GM23338 (cell line): Measurements from ENCODE around the gene ARF1. TPM values are rescaled to one million over a fixed set of nuclear protein-coding genes. Genes with fewer than 3 reads are reported as not detected.
A peak's percentile ranks its signal among the peaks of the same experiment; 100 is the strongest.

ENCODE experiments used
- ATAC-seq: fragments of 200-7000 bp; cut with Tn5 transposase; 3 replicates; pipeline ENCODE4 v1.9.1; 2020
- DNase-seq: peaks from one replicate; pipeline ENCODE4 v3.0.0-alpha.2; 2015; ENCODE audit warnings: low spot score
- H2AFZ ChIP-seq: fragments of 200-600 bp; sonication (generic); 2 replicates; pipeline ENCODE4 v1.8.0; 2016; ENCODE audit warnings: antibody characterized with exemption, mild to moderate bottlenecking, moderate library complexity
- H3F3A ChIP-seq: fragments of 200-600 bp; sonication (generic); replicated peaks from 2 replicates; pipeline ENCODE4 v1.8.0; 2017; ENCODE audit warnings: antibody characterized with exemption, mixed run types, low read depth
- H3K27ac ChIP-seq: fragments of 200-600 bp; sonication (generic); 2 replicates; pipeline ENCODE4 v1.6.1; 2016; ENCODE audit warnings: low read depth
- H3K27me3 ChIP-seq: fragments of 200-600 bp; sonication (generic); 2 replicates; pipeline ENCODE4 v1.8.0; 2016; ENCODE audit warnings: mild to moderate bottlenecking, mixed run types, moderate library complexity; ENCODE audit not compliant: insufficient read depth
- H3K36me3 ChIP-seq: fragments of 200-600 bp; sonication (generic); 2 replicates; pipeline ENCODE4 v1.8.0; 2016; ENCODE audit warnings: mild to moderate bottlenecking; ENCODE audit not compliant: insufficient read depth
- H3K4me1 ChIP-seq: fragments of 200-600 bp; sonication (generic); 2 replicates; pipeline ENCODE4 v1.8.0; 2016; ENCODE audit warnings: mild to moderate bottlenecking, moderate library complexity; ENCODE audit not compliant: insufficient read depth
- H3K4me2 ChIP-seq: fragments of 200-600 bp; sonication (generic); 2 replicates; pipeline ENCODE4 v1.7.1; 2017; ENCODE audit warnings: mixed run types
- H3K4me3 ChIP-seq: fragments of 200-600 bp; sonication (generic); 2 replicates; pipeline ENCODE4 v1.6.1; 2016; ENCODE audit warnings: mixed run types
- H3K79me2 ChIP-seq: fragments of 200-600 bp; sonication (generic); replicated peaks from 2 replicates; pipeline ENCODE4 v1.8.0; 2017; ENCODE audit warnings: mild to moderate bottlenecking; ENCODE audit not compliant: insufficient read depth
- H3K9me2 ChIP-seq: fragments of 200-600 bp; sonication (generic); 2 replicates; pipeline ENCODE4 v1.8.0; 2017; ENCODE audit not compliant: insufficient read depth
- H4K20me1 ChIP-seq: fragments of 200-600 bp; sonication (generic); replicated peaks from 2 replicates; pipeline ENCODE4 v1.8.0; 2017; ENCODE audit warnings: mild to moderate bottlenecking; ENCODE audit not compliant: insufficient read depth
- H3K27ac Mint-ChIP-seq: 2 replicates; pipeline ENCODE4 v1.8.0; 2020; ENCODE audit warnings: inconsistent platforms, mild to moderate bottlenecking, moderate library complexity, mixed read lengths
- H3K27me3 Mint-ChIP-seq: 3 replicates; pipeline ENCODE4 v1.8.0; 2022; ENCODE audit warnings: low read depth, mild to moderate bottlenecking, moderate library complexity, mixed read lengths, inconsistent platforms; ENCODE audit not compliant: insufficient read depth, poor library complexity
- H3K36me3 Mint-ChIP-seq: 3 replicates; pipeline ENCODE4 v1.8.0; 2021; ENCODE audit warnings: low read depth, mild to moderate bottlenecking, inconsistent platforms, moderate library complexity, mixed read lengths
- H3K4me1 Mint-ChIP-seq: 3 replicates; pipeline ENCODE4 v1.8.0; 2020; ENCODE audit warnings: mild to moderate bottlenecking, inconsistent platforms, mixed read lengths
- H3K4me3 Mint-ChIP-seq: 3 replicates; pipeline ENCODE4 v1.8.0; 2021; ENCODE audit warnings: moderate library complexity, mild to moderate bottlenecking, inconsistent platforms, mixed read lengths
- H3K9me3 Mint-ChIP-seq: 3 replicates; pipeline ENCODE4 v1.8.0; 2020; ENCODE audit warnings: moderate library complexity, mild to moderate bottlenecking, inconsistent platforms, mixed read lengths
- CREB1 ChIP-seq: fragments of 250-450 bp; sonication (Bioruptor Pico); IDR thresholded peaks from 2 replicates; pipeline ENCODE4 v1.5.0; 2020; ENCODE audit warnings: low read depth, mild to moderate bottlenecking, moderate library complexity
- CTCF ChIP-seq, 2 experiments: fragments of 200-600 bp in 1 of 2; sonication (generic) in 1 of 2; conservative IDR thresholded peaks; 2 replicates each; pipeline versions ENCODE4 v1.5.1 to v1.6.1; 2016 to 2017; ENCODE audit warnings: antibody characterized with exemption in 2 of 2, low read depth in 2 of 2, mild to moderate bottlenecking in 2 of 2, moderate library complexity in 1 of 2
- ETS1 ChIP-seq: IDR thresholded peaks from 2 replicates; pipeline ENCODE4 v1.6.1; 2016; ENCODE audit warnings: antibody characterized with exemption
- EZH2 ChIP-seq: fragments of 200-600 bp; sonication (generic); IDR thresholded peaks from one replicate; pipeline ENCODE4 v1.8.0; 2017; ENCODE audit warnings: antibody characterized with exemption, mild to moderate bottlenecking, low read depth; ENCODE audit not compliant: unreplicated experiment
- EZH2phosphoT487 ChIP-seq: fragments of 200-600 bp; sonication (generic); IDR thresholded peaks from one replicate; pipeline ENCODE4 v1.8.1; 2018; ENCODE audit warnings: antibody characterized with exemption; ENCODE audit not compliant: unreplicated experiment
- JUNB ChIP-seq: IDR thresholded peaks from one replicate; pipeline ENCODE4 v1.6.1; 2016; ENCODE audit warnings: antibody characterized with exemption; ENCODE audit not compliant: unreplicated experiment
- NANOG ChIP-seq: IDR thresholded peaks from 2 replicates; pipeline ENCODE4 v1.6.1; 2016; ENCODE audit warnings: antibody characterized with exemption, borderline replicate concordance
- POLR2AphosphoS5 ChIP-seq: IDR thresholded peaks from 2 replicates; pipeline ENCODE4 v1.6.1; 2016; ENCODE audit warnings: antibody characterized with exemption, low read depth
- REST ChIP-seq: IDR thresholded peaks from one replicate; pipeline ENCODE4 v1.6.1; 2018; ENCODE audit warnings: antibody characterized with exemption; ENCODE audit not compliant: unreplicated experiment
- STAT1 ChIP-seq: IDR thresholded peaks from one replicate; pipeline ENCODE4 v1.6.1; 2016; ENCODE audit warnings: antibody characterized with exemption; ENCODE audit not compliant: unreplicated experiment
- ZNF114 ChIP-seq: fragments of 250-450 bp; sonication (Bioruptor Pico); IDR thresholded peaks from 2 replicates; pipeline ENCODE4 v1.5.0; 2020; ENCODE audit warnings: mild to moderate bottlenecking, moderate library complexity
- ZNF331 ChIP-seq: fragments of 250-450 bp; sonication (Bioruptor Pico); IDR thresholded peaks from 2 replicates; pipeline ENCODE4 v1.5.0; 2020; ENCODE audit warnings: low read depth, mild to moderate bottlenecking, moderate library complexity
- ZNF462 ChIP-seq: fragments of 250-450 bp; sonication (Bioruptor Pico); IDR thresholded peaks from 2 replicates; pipeline ENCODE4 v1.5.0; 2020; ENCODE audit warnings: mild to moderate bottlenecking, moderate library complexity
- polyA plus RNA-seq: library from polyadenylated mRNA; unstranded; fragments of >200 nt; fragmentation: Nextera tagmentation; extraction: Ambion mirVana; gene quantifications from 2 replicates; pipeline ENCODE4 v1.2.1, GENCODE V29; 2016
- total RNA-seq: library from RNA; depleted of rRNA; stranded (reverse); fragments of >200 nt; shearing (Covaris generic); gene quantifications from 2 replicates; pipeline ENCODE4 v1.2.3, GENCODE V29; 2014

Gene ARF1
- total and polyA plus RNA-seq, 2 experiments from 2014 or later, result 210 to 306 TPM

- no peaks in the 10 kb centered on the region; the same call in 1 of the 2 replicates for H4K20me1 ChIP-seq
- no peaks in the 10 kb centered on the region for H3K27me3 ChIP-seq
- H3K4me1 ChIP-seq, result 0 out of 2 replicates have a peak, but pooled peaks cover 3% of the 10 kb centered on the region
- H2AFZ ChIP-seq, result peak within 1 kb of the TSS; percentile 94
- H3K4me3 ChIP-seq, result peak within 1 kb of the TSS; percentile 93
- Mint-ChIP-seq H3K27me3 (peaks cover 22% of the 10 kb centered on the region), H3K4me1 (peaks cover 8% of the 10 kb centered on the region; the same call in 1 of the 3 replicates), H3K9me3 (no peaks in the 10 kb centered on the region; the same call in 1 of the 3 replicates), H3K27ac (peak within 1 kb of the TSS; percentile 96), H3K36me3 (peaks cover 40% of the 10 kb centered on the region), H3K4me3 (peak within 1 kb of the TSS; percentile 92)
- peak; percentile 97 for DNase-seq
- TF ChIP-seq EZH2phosphoT487, result no peak
- TF ChIP-seq POLR2AphosphoS5, result peak; percentile 95
- TF ChIP-seq CREB1 (CRISPR knock-in tag), result peak; percentile 99
- no peak for TF ChIP-seq REST
- TF ChIP-seq ETS1, result peak; percentile 84
- no peak for TF ChIP-seq CTCF (conservative IDR thresholded peaks at IDR 0.05; ENCODE audit: low read depth in 2 of 2)
- no peak for TF ChIP-seq ZNF331 (CRISPR knock-in tag)
- TF ChIP-seq ZNF462 (CRISPR knock-in tag), result no peak
- no peak for TF ChIP-seq NANOG
- no peak for TF ChIP-seq EZH2
- TF ChIP-seq JUNB, result no peak
- no peak for TF ChIP-seq ZNF114 (CRISPR knock-in tag)
- TF ChIP-seq STAT1, result no peak
- peaks cover 3% of the 10 kb centered on the region; the same call in 1 of the 2 replicates for H3K36me3 ChIP-seq
- H3F3A ChIP-seq, result 0 out of 2 replicates have a peak, but pooled peaks cover 2% of the 10 kb centered on the region
- ATAC-seq, result peak; percentile 85
- H3K27ac ChIP-seq, result peak within 1 kb of the TSS; percentile 87
- H3K4me2 ChIP-seq, result peak within 1 kb of the TSS; percentile 86
- H3K9me2 ChIP-seq, result no peaks in the 10 kb centered on the region
- H3K79me2 ChIP-seq, result no peaks in the 10 kb centered on the region
These were observed 20.5 kb downstream of the ARF1 start, which contains the start of gene C1orf35 for GRCh38 chr1:228102791-228103620. TSS of gene C1orf35 (minus strand) at chr1:228103325. CDS start at chr1:228103227, 98 bp downstream.
